Kidney tubule cell (primary cell): ENCODE measurements around the gene ASF1B.

Source experiments
- DNase-seq: peaks from one replicate; pipeline ENCODE4 v3.0.0-alpha.2; 2018; ENCODE audit warnings: low spot score

Gene ASF1B

GRCh38 chr19:14085309-14085995, 50.9 kb downstream of the ASF1B start, which contains the start of gene C19orf67:
Gene C19orf67 (minus strand): TSS chr19:14085783. CDS start chr19:14085627, 156 bp downstream.
- no peak for DNase-seq

GRCh38 chr19:14082675-14082960, 53.8 kb downstream of the ASF1B start:
- no peak for DNase-seq

GRCh38 chr19:14081797-14082674, 54.4 kb downstream of the ASF1B start:
- DNase-seq = peak; percentile 63

- peak; percentile 100 for DNase-seq
Observed at GRCh38 chr19:14080887-14081796, 55.2 kb downstream of the ASF1B start.

- DNase-seq = no peak
Observed at GRCh38 chr19:14078411-14078810, 58.0 kb downstream of the ASF1B start.

GRCh38 chr19:14073925-14074838, 62.2 kb downstream of the ASF1B start:
- no peak for DNase-seq

GRCh38 chr19:14073261-14073924, 63.0 kb downstream of the ASF1B start:
- DNase-seq = peak; percentile 85

GRCh38 chr19:14072535-14073260, 63.7 kb downstream of the ASF1B start, which contains the start of gene MISP3:
Gene MISP3 (plus strand): TSS chr19:14072786. CDS start chr19:14073310, 524 bp downstream.
- DNase-seq = peak; percentile 73

- DNase-seq = no peak
Observed at GRCh38 chr19:14070268-14071050, 65.9 kb downstream of the ASF1B start.
